Measurements from ENCODE around the gene LRRC15.

Gene LRRC15

GRCh38 chr3:194395778-194396538, 26.4 kb upstream of the LRRC15 start:
- Histone ChIP-seq H3K4me3 (ENCODE audit: low read length) (no peak overlapping the region), H3K4me2 (ENCODE audit: low read length) (no peak overlapping the region), H3K27me3 (ENCODE audit: control insufficient read depth, low read length) (peaks cover 49% of the 10 kb centered on the region), H3K4me1 (ENCODE audit: control insufficient read depth, low read length) (no peaks in the 10 kb centered on the region; the same call in 1 of the 2 replicates), H3K36me3 (ENCODE audit: control insufficient read depth, low read length) (no peaks in the 10 kb centered on the region), H4K20me1 (ENCODE audit: control insufficient read depth, insufficient read depth, low read depth, low read length) (no peaks in the 10 kb centered on the region), H3K27ac (ENCODE audit: low read depth, low read length) (no peak overlapping the region), H3F3A (ENCODE audit: control insufficient read depth, insufficient read depth) (no peaks in the 10 kb centered on the region; the same call in 1 of the 2 replicates), H3K9me3 (ENCODE audit: control insufficient read depth, insufficient read depth, low read length) (no peaks in the 10 kb centered on the region), H3K79me2 (ENCODE audit: control insufficient read depth, low read length) (no peaks in the 10 kb centered on the region), H3K9me2 (replicated peaks; ENCODE audit: control insufficient read depth, low read length) (no peaks in the 10 kb centered on the region)
- TF ChIP-seq EZH2phosphoT487 (IDR thresholded peaks at IDR 0.05; ENCODE audit: borderline replicate concordance, low read length) (no peak), CTCF (IDR thresholded peaks at IDR 0.05; ENCODE audit: low read depth, low read length, poor library complexity, severe bottlenecking) (no peak)

- no peak for TF ChIP-seq CTCF (IDR thresholded peaks at IDR 0.05; ENCODE audit: low read depth, low read length, poor library complexity, severe bottlenecking)
- no peak for TF ChIP-seq EZH2phosphoT487 (IDR thresholded peaks at IDR 0.05; ENCODE audit: borderline replicate concordance, low read length)
- no peaks in the 10 kb centered on the region; the same call in 1 of the 2 replicates for H3F3A ChIP-seq (ENCODE audit: control insufficient read depth, insufficient read depth)
- H3K27me3 ChIP-seq (ENCODE audit: control insufficient read depth, low read length): peaks cover 49% of the 10 kb centered on the region
- H3K9me2 ChIP-seq (replicated peaks; ENCODE audit: control insufficient read depth, low read length): no peaks in the 10 kb centered on the region
- H3K36me3 ChIP-seq (ENCODE audit: control insufficient read depth, low read length): no peaks in the 10 kb centered on the region
- H3K79me2 ChIP-seq (ENCODE audit: control insufficient read depth, low read length): no peaks in the 10 kb centered on the region
- no peak overlapping the region for H3K4me3 ChIP-seq (ENCODE audit: low read length)
- H3K4me2 ChIP-seq (ENCODE audit: low read length): no peak overlapping the region
- no peaks in the 10 kb centered on the region for H4K20me1 ChIP-seq (ENCODE audit: control insufficient read depth, insufficient read depth, low read depth, low read length)
- no peaks in the 10 kb centered on the region; the same call in 1 of the 2 replicates for H3K4me1 ChIP-seq (ENCODE audit: control insufficient read depth, low read length)
- no peaks in the 10 kb centered on the region for H3K9me3 ChIP-seq (ENCODE audit: control insufficient read depth, insufficient read depth, low read length)
- no peak overlapping the region for H3K27ac ChIP-seq (ENCODE audit: low read depth, low read length)
Measured at GRCh38 chr3:194395212-194395611, 25.7 kb upstream of the LRRC15 start.

GRCh38 chr3:194392576-194392975, 23.0 kb upstream of the LRRC15 start:
- Histone ChIP-seq H3K9me2 (replicated peaks; ENCODE audit: control insufficient read depth, low read length) (no peaks in the 10 kb centered on the region), H3K79me2 (ENCODE audit: control insufficient read depth, low read length) (no peaks in the 10 kb centered on the region), H3F3A (ENCODE audit: control insufficient read depth, insufficient read depth) (no peaks in the 10 kb centered on the region), H3K27me3 (ENCODE audit: control insufficient read depth, low read length) (peaks cover 33% of the 10 kb centered on the region), H4K20me1 (ENCODE audit: control insufficient read depth, insufficient read depth, low read depth, low read length) (no peaks in the 10 kb centered on the region), H3K4me2 (ENCODE audit: low read length) (no peak overlapping the region), H3K36me3 (ENCODE audit: control insufficient read depth, low read length) (no peaks in the 10 kb centered on the region), H3K9me3 (ENCODE audit: control insufficient read depth, insufficient read depth, low read length) (no peaks in the 10 kb centered on the region), H3K4me1 (ENCODE audit: control insufficient read depth, low read length) (no peaks in the 10 kb centered on the region; the same call in 1 of the 2 replicates), H3K4me3 (ENCODE audit: low read length) (no peak overlapping the region), H3K27ac (ENCODE audit: low read depth, low read length) (no peak overlapping the region)
- no peak for TF ChIP-seq CTCF (IDR thresholded peaks at IDR 0.05; ENCODE audit: low read depth, low read length, poor library complexity, severe bottlenecking)
- no peak for TF ChIP-seq EZH2phosphoT487 (IDR thresholded peaks at IDR 0.05; ENCODE audit: borderline replicate concordance, low read length)

Data from DOHH2 (cell line).